ENCODE results near the gene OSMR. TPM values are rescaled to one million over a fixed set of nuclear protein-coding genes. Genes with fewer than 3 reads are reported as not detected.

Gene OSMR
- total RNA-seq: 69.0 TPM

- H3K27ac ChIP-seq: peak within 1 kb of the TSS; percentile 92
- no peaks in the 10 kb centered on the region for H3K9me3 ChIP-seq
- peak within 1 kb of the TSS; percentile 73 to 92 for H3K4me3 ChIP-seq
- intact Hi-C loops (cut with DNase I): loop anchor here (10.0 kb wide), 2 partner anchors 79 to 229 kb away; partner anchors contain the start of gene RICTOR
- no peaks in the 10 kb centered on the region for H3K36me3 ChIP-seq
- TF ChIP-seq POLR2AphosphoS5 (IDR thresholded peaks at IDR 0.05; ENCODE audit: insufficient read depth in 1 of 2, low read depth in 1 of 2) (peak; percentile 29 to 94), POLR2A (IDR thresholded peaks at IDR 0.05) (peak in 1 of 2 donors; percentile 86), CTCF (IDR thresholded peaks at IDR 0.05) (peak in 1 of 3 experiments; percentile 1)
- peaks cover 34% of the 10 kb centered on the region for H3K4me1 ChIP-seq
- H3K27me3 ChIP-seq: no peaks in the 10 kb centered on the region
- DNase-seq (ENCODE audit: extremely low spot score in 2 of 2): peak in 1 of 2 donors; percentile 98
These were observed at the start of gene OSMR for GRCh38 chr5:38845526-38846378. OSMR (plus strand) TSS chr5:38846012; CDS start chr5:38869045, 23,033 bp downstream.

GRCh38 chr5:38796742-38797108, 49.1 kb upstream of the OSMR start:
- DNase-seq (ENCODE audit: extremely low spot score in 2 of 2): no peak
- intact Hi-C loops (cut with DNase I): loop anchor here (5.0 kb wide), 1 partner anchor 239 kb away; the partner anchor contains the start of gene LIFR
- no peaks in the 10 kb centered on the region for H3K36me3 ChIP-seq
- H3K4me1 ChIP-seq: peaks cover 26% of the 10 kb centered on the region
- H3K9me3 ChIP-seq: no peaks in the 10 kb centered on the region
- no peak for TF ChIP-seq POLR2A (IDR thresholded peaks at IDR 0.05)
- TF ChIP-seq POLR2AphosphoS5 (IDR thresholded peaks at IDR 0.05; ENCODE audit: insufficient read depth in 1 of 2, low read depth in 1 of 2): no peak
- no peak for TF ChIP-seq CTCF (IDR thresholded peaks at IDR 0.05)
- H3K27ac ChIP-seq: peak overlapping the region; percentile 78
- H3K27me3 ChIP-seq: no peaks in the 10 kb centered on the region
- no peak overlapping the region for H3K4me3 ChIP-seq

GRCh38 chr5:38797838-38798237, 48.0 kb upstream of the OSMR start:
- H3K9me3 ChIP-seq: no peaks in the 10 kb centered on the region
- TF ChIP-seq POLR2AphosphoS5 (IDR thresholded peaks at IDR 0.05; ENCODE audit: insufficient read depth in 1 of 2, low read depth in 1 of 2) (no peak), CTCF (IDR thresholded peaks at IDR 0.05) (no peak)
- peaks cover 26% of the 10 kb centered on the region for H3K4me1 ChIP-seq
- DNase-seq (ENCODE audit: extremely low spot score in 2 of 2): no peak
- peak overlapping the region; percentile 78 for H3K27ac ChIP-seq
- no peaks in the 10 kb centered on the region for H3K36me3 ChIP-seq
- intact Hi-C loops (cut with DNase I): loop anchor here (5.0 kb wide), 1 partner anchor 241 kb away; the partner anchor contains the start of gene LIFR
- H3K27me3 ChIP-seq: no peaks in the 10 kb centered on the region
- no peak overlapping the region for H3K4me3 ChIP-seq

- Histone ChIP-seq H3K27ac (no peak overlapping the region), H3K36me3 (no peaks in the 10 kb centered on the region), H3K4me1 (peaks cover 26% of the 10 kb centered on the region), H3K27me3 (no peaks in the 10 kb centered on the region), H3K9me3 (no peaks in the 10 kb centered on the region), H3K4me3 (no peak overlapping the region)
- intact Hi-C loops (cut with DNase I): loop anchor here (5.0 kb wide), 2 partner anchors 242 to 332 kb away; partner anchors contain the start of gene LIFR
- no peak for TF ChIP-seq CTCF (IDR thresholded peaks at IDR 0.05)
- no peak for TF ChIP-seq POLR2A (IDR thresholded peaks at IDR 0.05)
- TF ChIP-seq POLR2AphosphoS5 (IDR thresholded peaks at IDR 0.05; ENCODE audit: insufficient read depth in 1 of 2, low read depth in 1 of 2): no peak
- DNase-seq (ENCODE audit: extremely low spot score in 2 of 2): no peak
These were observed 46.0 kb upstream of the OSMR start for GRCh38 chr5:38799556-38800377.

Measured in vagina (tissue), 2 donors.